H1 (cell line): ENCODE measurements around the gene DGKH. TPM values are rescaled to one million over a fixed set of nuclear protein-coding genes. Genes with fewer than 3 reads are reported as not detected.

Experiments
- CTCF ChIA-PET: fragments of 300-600 bp; sonication (Branson Sonifier 250); formaldehyde crosslinking; loops from one replicate; lab custom pipeline; 2021; ENCODE audit not compliant: partially characterized antibody; lab: Charles Lee
- POLR2A ChIA-PET: fragments of 300-600 bp; sonication (Branson Sonifier 250); formaldehyde crosslinking; loops from one replicate; lab custom pipeline; 2021; ENCODE audit warnings: inconsistent platforms; ENCODE audit not compliant: partially characterized antibody; lab: Charles Lee
- DNase-seq, 2 experiments: peaks; one replicate each; pipeline versions ENCODE4 v3.0.0 to v3.0.0-alpha.2; 2010 to 2022; ENCODE audit warnings: low spot score in 2 of 2, low read depth in 1 of 2, mixed read lengths in 1 of 2
- FAIRE-seq: peaks from 2 replicates; lab custom pipeline; 2011; peaks lifted over from hg19 to GRCh38; lab: Jason Lieb, UNC
- H2AFZ ChIP-seq: 2 replicates; pipeline ENCODE4 v1.8.1; 2012; ENCODE audit warnings: low read length, inconsistent platforms
- H2AK5ac ChIP-seq: 2 replicates; pipeline ENCODE4 v1.6.1; 2013; ENCODE audit warnings: low read depth, low read length
- H2BK120ac ChIP-seq: replicated peaks from 2 replicates; pipeline ENCODE3; 2013; ENCODE audit warnings: low read depth, low read length, inconsistent platforms
- H2BK12ac ChIP-seq: 2 replicates; pipeline ENCODE4 v1.6.1; 2013; ENCODE audit warnings: low read depth, low read length
- H2BK15ac ChIP-seq: 2 replicates; pipeline ENCODE4 v1.6.1; 2013; ENCODE audit warnings: low read length
- H2BK20ac ChIP-seq: 2 replicates; pipeline ENCODE4 v1.6.1; 2013; ENCODE audit warnings: low read length
- H2BK5ac ChIP-seq: 2 replicates; pipeline ENCODE4 v1.6.1; 2013; ENCODE audit warnings: low read depth, low read length
- H3K14ac ChIP-seq: 2 replicates; pipeline ENCODE4 v1.6.1; 2013; ENCODE audit warnings: inconsistent platforms; ENCODE audit not compliant: insufficient read length
- H3K18ac ChIP-seq: 2 replicates; pipeline ENCODE4 v1.6.1; 2013; ENCODE audit warnings: low read length; ENCODE audit errors: extremely low read depth
- H3K23ac ChIP-seq: 2 replicates; pipeline ENCODE4 v1.6.1; 2013; ENCODE audit warnings: inconsistent platforms; ENCODE audit not compliant: insufficient read length
- H3K23me2 ChIP-seq: 2 replicates; pipeline ENCODE4 v1.6.1; 2013; ENCODE audit warnings: low read depth, low read length
- H3K27ac ChIP-seq: 2 replicates; pipeline ENCODE4 v1.6.1; 2011; ENCODE audit warnings: low read depth, low read length, inconsistent platforms
- H3K27me3 ChIP-seq, 4 experiments: replicated peaks in 1 of 4; 1 replicate in 1 of 4; 2 replicates in 3 of 4; pipeline versions ENCODE4 v1.6.1 to v1.8.1; 2011 to 2013; ENCODE audit warnings: low read length in 3 of 4, mild to moderate bottlenecking in 3 of 4, inconsistent platforms in 2 of 4, mixed read lengths in 2 of 4, moderate library complexity in 1 of 4; ENCODE audit not compliant: control insufficient read depth in 3 of 4, insufficient read depth in 3 of 4; ENCODE audit errors: extremely low read depth in 1 of 4
- H3K36me3 ChIP-seq, 4 experiments: 2 replicates each; pipeline versions ENCODE4 v1.6.1 to v1.8.1; 2011 to 2013; ENCODE audit warnings: mild to moderate bottlenecking in 4 of 4, low read length in 3 of 4, moderate library complexity in 2 of 4, control low read depth in 1 of 4, inconsistent platforms in 1 of 4; ENCODE audit not compliant: insufficient read depth in 4 of 4, control insufficient read depth in 2 of 4
- H3K4ac ChIP-seq: replicated peaks from 2 replicates; pipeline ENCODE3; 2013; ENCODE audit warnings: low read length, low read depth, mixed read lengths, inconsistent platforms; ENCODE audit not compliant: insufficient read length
- H3K4me1 ChIP-seq, 4 experiments: replicated peaks in 1 of 4; 1 replicate in 1 of 4; 2 replicates in 3 of 4; pipeline versions ENCODE4 v1.6.1 to v1.8.1; 2011 to 2013; ENCODE audit warnings: low read length in 3 of 4, inconsistent platforms in 2 of 4, mixed read lengths in 1 of 4; ENCODE audit not compliant: insufficient read depth in 4 of 4, control insufficient read depth in 3 of 4
- H3K4me2 ChIP-seq, 2 experiments: 2 replicates each; pipeline versions ENCODE4 v1.6.1 to v1.8.1; 2011 to 2013; ENCODE audit warnings: low read depth in 2 of 2, low read length in 2 of 2, control low read depth in 1 of 2, inconsistent platforms in 1 of 2, mild to moderate bottlenecking in 1 of 2; ENCODE audit not compliant: insufficient read depth in 1 of 2
- H3K4me3 ChIP-seq, 4 experiments: fragments of 200-600, 300-600 bp in 1 of 4; sonication (generic), shearing (Covaris generic), sonication (Bioruptor Twin) in 1 of 4; 2 replicates each; pipeline versions ENCODE4 v1.5.1 to v1.8.1; 2011 to 2016; ENCODE audit warnings: low read length in 4 of 4, low read depth in 3 of 4, control low read depth in 2 of 4, inconsistent platforms in 2 of 4, mild to moderate bottlenecking in 2 of 4, mixed read lengths in 1 of 4, moderate library complexity in 1 of 4; ENCODE audit not compliant: insufficient read depth in 2 of 4; ENCODE audit errors: extremely low read depth in 1 of 4
- H3K56ac ChIP-seq: replicated peaks from 2 replicates; pipeline ENCODE3; 2013; ENCODE audit warnings: low read depth, mild to moderate bottlenecking, mixed read lengths, low read length, inconsistent platforms; ENCODE audit not compliant: insufficient read length
- H3K79me1 ChIP-seq: 2 replicates; pipeline ENCODE4 v1.6.1; 2013; ENCODE audit warnings: low read depth, low read length, control low read depth
- H3K79me2 ChIP-seq, 2 experiments: 2 replicates each; pipeline versions ENCODE4 v1.6.1 to v1.8.1; 2012 to 2013; ENCODE audit warnings: low read length in 2 of 2, mild to moderate bottlenecking in 2 of 2, inconsistent platforms in 1 of 2; ENCODE audit not compliant: insufficient read depth in 2 of 2, control insufficient read depth in 1 of 2
- H3K9ac ChIP-seq, 4 experiments: replicated peaks in 1 of 4; 1 replicate in 1 of 4; 2 replicates in 3 of 4; pipeline versions ENCODE4 v1.6.1 to v1.8.1; 2011 to 2013; ENCODE audit warnings: low read depth in 3 of 4, low read length in 3 of 4, control low read depth in 2 of 4, mild to moderate bottlenecking in 2 of 4, moderate library complexity in 2 of 4, inconsistent platforms in 1 of 4; ENCODE audit errors: extremely low read depth in 1 of 4
- H3K9me3 ChIP-seq, 2 experiments: 2 replicates each; pipeline versions ENCODE4 v1.6.1 to v1.8.1; 2012 to 2013; ENCODE audit warnings: mild to moderate bottlenecking in 2 of 2, moderate library complexity in 2 of 2, control low read depth in 1 of 2, inconsistent platforms in 1 of 2, low read depth in 1 of 2, low read length in 1 of 2, mixed read lengths in 1 of 2; ENCODE audit not compliant: insufficient read depth in 2 of 2
- H4K20me1 ChIP-seq, 2 experiments: replicated peaks in 1 of 2; 2 replicates each; pipeline versions ENCODE3 to v1.8.1; 2011 to 2013; ENCODE audit warnings: inconsistent platforms in 2 of 2, low read length in 2 of 2, mild to moderate bottlenecking in 1 of 2; ENCODE audit not compliant: insufficient read depth in 2 of 2, control insufficient read depth in 1 of 2
- H4K5ac ChIP-seq: 2 replicates; pipeline ENCODE4 v1.6.1; 2013; ENCODE audit warnings: low read length, low read depth, mixed read lengths, inconsistent platforms; ENCODE audit not compliant: insufficient read length
- H4K8ac ChIP-seq: 2 replicates; pipeline ENCODE4 v1.8.0; 2013; ENCODE audit warnings: mild to moderate bottlenecking, moderate library complexity, low read length, inconsistent platforms; ENCODE audit not compliant: insufficient read depth; ENCODE audit errors: extremely low read depth
- H4K91ac ChIP-seq: replicated peaks from 2 replicates; pipeline ENCODE3; 2013; ENCODE audit warnings: low read length, mixed read lengths, inconsistent platforms; ENCODE audit not compliant: insufficient read length
- ASH2L ChIP-seq: fragments of 200-600, 300-600 bp; sonication (generic); IDR thresholded peaks from one replicate; pipeline ENCODE4 v1.7.1; 2017; ENCODE audit warnings: low read length
- BACH1 ChIP-seq: IDR thresholded peaks from 2 replicates; pipeline ENCODE4 v1.6.1; 2012; ENCODE audit warnings: low read length, improper control_type of control experiment
- CBX8 ChIP-seq: fragments of 300-800, 300-1000 bp; sonication (generic); IDR thresholded peaks from 2 replicates; pipeline ENCODE4 v1.7.1; 2016; ENCODE audit warnings: low read depth, low read length, borderline replicate concordance
- CEBPB ChIP-seq: IDR thresholded peaks from 2 replicates; pipeline ENCODE4 v1.6.1; 2012; ENCODE audit warnings: low read depth, low read length
- CHD2 ChIP-seq: IDR thresholded peaks from 2 replicates; pipeline ENCODE4 v1.6.1; 2012; ENCODE audit warnings: low read length, improper control_type of control experiment
- EP300 ChIP-seq, 2 experiments: IDR thresholded peaks; 1 replicate in 1 of 2; 2 replicates in 1 of 2; pipeline ENCODE4 v1.6.1; 2011 to 2012; ENCODE audit warnings: low read depth in 2 of 2, low read length in 2 of 2, mild to moderate bottlenecking in 2 of 2, borderline replicate concordance in 1 of 2, inconsistent platforms in 1 of 2, moderate library complexity in 1 of 2
- EZH2 ChIP-seq: fragments of 200-600 bp; sonication (generic); IDR thresholded peaks from 2 replicates; pipeline ENCODE4 v1.7.1; 2012; ENCODE audit warnings: low read depth, mild to moderate bottlenecking, moderate library complexity, low read length, inconsistent platforms; ENCODE audit not compliant: severe bottlenecking
- FOSL1 ChIP-seq: IDR thresholded peaks from 2 replicates; pipeline ENCODE4 v1.6.1; 2011; ENCODE audit warnings: mild to moderate bottlenecking, low read depth, low read length, moderate library complexity; ENCODE audit not compliant: insufficient read depth
- GTF2F1 ChIP-seq: IDR thresholded peaks from 2 replicates; pipeline ENCODE4 v1.6.1; 2012; ENCODE audit warnings: low read depth, low read length, improper control_type of control experiment, borderline replicate concordance
- KDM4A ChIP-seq: IDR thresholded peaks from one replicate; pipeline ENCODE4 v1.7.1; 2012; ENCODE audit warnings: low read depth, mild to moderate bottlenecking, moderate library complexity, low read length, inconsistent platforms; ENCODE audit not compliant: severe bottlenecking
- KDM5A ChIP-seq: fragments of 200-600 bp; IDR thresholded peaks from 2 replicates; pipeline ENCODE4 v1.7.1; 2012; ENCODE audit warnings: mild to moderate bottlenecking, low read length, inconsistent platforms, mixed read lengths
- NRF1 ChIP-seq: IDR thresholded peaks from 2 replicates; pipeline ENCODE4 v1.6.1; 2011; ENCODE audit warnings: mild to moderate bottlenecking, low read depth, low read length, improper control_type of control experiment
- SP2 ChIP-seq: IDR thresholded peaks from 2 replicates; pipeline ENCODE4 v1.6.1; 2012; ENCODE audit warnings: mild to moderate bottlenecking, low read length, inconsistent platforms
- SUZ12 ChIP-seq: fragments of 200-600 bp; sonication (generic); IDR thresholded peaks from 2 replicates; pipeline ENCODE4 v1.6.1; 2012; ENCODE audit warnings: mild to moderate bottlenecking, inconsistent platforms, low read length, moderate library complexity, mixed read lengths
- TCF12 ChIP-seq: IDR thresholded peaks from 2 replicates; pipeline ENCODE4 v1.6.1; 2011; ENCODE audit warnings: low read depth, mild to moderate bottlenecking, low read length
- YY1 ChIP-seq: IDR thresholded peaks from 2 replicates; pipeline ENCODE4 v1.6.1; 2011; ENCODE audit warnings: low read depth, mild to moderate bottlenecking, low read length
- WGBS, 2 experiments: shearing (Covaris generic) in 1 of 2; methylation state at CpG; one replicate each; pipeline versions ENCODE4 v1.1.6 to v1.1.7; 2013 to 2015; ENCODE audit warnings: low lambda C conversion rate in 2 of 2, mixed read lengths in 2 of 2, inconsistent platforms in 1 of 2, low coverage in 1 of 2, missing lambda C conversion rate in 1 of 2; ENCODE audit not compliant: insufficient replicate concordance in 2 of 2, insufficient coverage in 1 of 2, insufficient read length in 1 of 2; ENCODE audit errors: extremely low coverage in 1 of 2, missing lambda C conversion rate in 1 of 2; 5-methylcytosine and 5-hydroxymethylcytosine counted together
- polyA plus RNA-seq, 7 experiments: library from polyadenylated mRNA; depleted of rRNA in 3 of 7; stranded (reverse) in 5 of 7; unstranded in 2 of 7; fragments of >200 nt in 5 of 7; fragments of 200-250 nt in 2 of 7; gene quantifications; 1 replicate in 5 of 7; 2 replicates in 1 of 7; 4 replicates in 1 of 7; pipeline versions ENCODE4 v1.2.1 to v1.2.3, GENCODE V29; 2011 to 2013; ENCODE audit warnings: missing spikeins in 2 of 7, mixed read lengths in 2 of 7
- total RNA-seq: library from RNA; stranded (reverse); fragmentation: NEBNext Ultra II Directional; extraction: Animal tissue kit (Norgen Biotek cat#: 25700); gene quantifications from 2 replicates; pipeline ENCODE4 v1.2.1, GENCODE V29; 2021

DGKH gene
- total and polyA plus RNA-seq, 2 of the 8 experiments (the other 6 are each of a cell fraction or from before 2014, with no cell fraction given), result 2.1 to 7.9 TPM

- 86% methylated on average over 1 of the region's 1 CpG; no CpG with 5 or more reads in 1 of the 2 experiments for WGBS, 2 experiments
- H3K56ac ChIP-seq, result no peak overlapping the region
- no peaks in the 10 kb centered on the region for H3K9me3 ChIP-seq
- no peak overlapping the region for H3K14ac ChIP-seq
- ChIA-PET POLR2A (no interaction called here), CTCF (no interaction called here)
- H3K4me1 ChIP-seq, result peaks cover 3 to 5% (median 4%) of the 10 kb centered on the region in 4 experiments
- H2AK5ac ChIP-seq, result no peak overlapping the region
- H3K4me3 ChIP-seq, result no peak overlapping the region
- H4K8ac ChIP-seq, result no peak overlapping the region
- no peak overlapping the region for H2BK12ac ChIP-seq
- DNase-seq, result no peak
- H3K23ac ChIP-seq, result no peak overlapping the region
- no peak overlapping the region for H4K5ac ChIP-seq
- no peaks in the 10 kb centered on the region for H3K36me3 ChIP-seq
- H2BK15ac ChIP-seq, result no peak overlapping the region
- no peak overlapping the region for H3K4me2 ChIP-seq
- H2BK20ac ChIP-seq, result no peak overlapping the region
- no peak overlapping the region for H3K27ac ChIP-seq
- no peaks in the 10 kb centered on the region for H3K27me3 ChIP-seq
- no peak overlapping the region for H2BK120ac ChIP-seq
- no peaks in the 10 kb centered on the region; the same call in 1 of the 2 replicates for H3K23me2 ChIP-seq
- H4K91ac ChIP-seq, result no peak overlapping the region
- no peak overlapping the region for H2BK5ac ChIP-seq
- no peak overlapping the region for H2AFZ ChIP-seq
- no peaks in the 10 kb centered on the region for H3K79me2 ChIP-seq
- no peak overlapping the region for H3K4ac ChIP-seq
- no peaks in the 10 kb centered on the region for H3K79me1 ChIP-seq
- H3K9ac ChIP-seq, result no peak overlapping the region
- TF ChIP-seq CEBPB, result no peak
- TF ChIP-seq EP300 (IDR thresholded peaks at IDR 0.05; ENCODE audit: borderline replicate concordance in 1 of 2, low read depth in 2 of 2, low read length in 2 of 2), result no peak
- no peak for TF ChIP-seq NRF1
- TF ChIP-seq SP2, result no peak
- no peak for TF ChIP-seq SUZ12
- TF ChIP-seq CBX8, result no peak
- TF ChIP-seq YY1, result no peak
- no peak for TF ChIP-seq KDM4A
- TF ChIP-seq FOSL1, result no peak
- no peak for TF ChIP-seq TCF12
- no peak for TF ChIP-seq CHD2
- no peak for TF ChIP-seq KDM5A
- no peak for TF ChIP-seq GTF2F1
- no peak for TF ChIP-seq ASH2L
- no peak for TF ChIP-seq BACH1
- no peak for TF ChIP-seq EZH2
- H4K20me1 ChIP-seq, result no peaks in the 10 kb centered on the region
- FAIRE-seq, result no peak
- H3K18ac ChIP-seq, result no peak overlapping the region
These were observed 40.6 kb upstream of the DGKH start for GRCh38 chr13:42007844-42008243.
